ENCODE measurements around the gene ZSWIM9.
"Not testable (repeated sequence)": the region's sequence is repeated elsewhere in the genome, so short reads cannot be mapped to it uniquely, and the experiment has no call there.

The ZSWIM9 gene

GRCh38 chr19:48218997-48219396, 48.5 kb downstream of the ZSWIM9 start:
- no peak for DNase-seq (ENCODE audit: low read depth)

- not testable (repeated sequence) for DNase-seq (ENCODE audit: low read depth)
Measured at GRCh38 chr19:48220784-48221183, 50.3 kb downstream of the ZSWIM9 start.

GRCh38 chr19:48221628-48222027, 51.1 kb downstream of the ZSWIM9 start:
- DNase-seq (ENCODE audit: low read depth), result no peak

- DNase-seq (ENCODE audit: low read depth), result no peak
Measured at GRCh38 chr19:48230555-48231129, 60.2 kb downstream of the ZSWIM9 start.

- DNase-seq (ENCODE audit: low read depth), result no peak
Measured at GRCh38 chr19:48237057-48237456, 66.6 kb downstream of the ZSWIM9 start.

- DNase-seq (ENCODE audit: low read depth), result no peak
Measured at GRCh38 chr19:48239120-48239519, 68.6 kb downstream of the ZSWIM9 start.

GRCh38 chr19:48239582-48240141, 69.2 kb downstream of the ZSWIM9 start:
- DNase-seq (ENCODE audit: low read depth), result no peak

GRCh38 chr19:48241771-48242170, 71.3 kb downstream of the ZSWIM9 start:
- DNase-seq (ENCODE audit: low read depth), result not testable (repeated sequence)

- DNase-seq (ENCODE audit: low read depth), result no peak
Measured at GRCh38 chr19:48244281-48244680, 73.8 kb downstream of the ZSWIM9 start.

GRCh38 chr19:48246101-48246500, 75.6 kb downstream of the ZSWIM9 start:
- DNase-seq (ENCODE audit: low read depth), result no peak

GRCh38 chr19:48247212-48247611, 76.7 kb downstream of the ZSWIM9 start:
- DNase-seq (ENCODE audit: low read depth), result no peak

Data from HS-5 (cell line).